Endothelial cell of umbilical vein (primary cell): ENCODE data around the gene MUC13.

Experiments used
- EZH2 ChIP-seq: IDR thresholded peaks from 2 replicates; pipeline ENCODE4 v1.6.1; 2012; ENCODE audit warnings: borderline replicate concordance, low read depth, mild to moderate bottlenecking, moderate library complexity, low read length, inconsistent platforms; ENCODE audit not compliant: severe bottlenecking
- FOS ChIP-seq: IDR thresholded peaks from 2 replicates; pipeline ENCODE4 v1.6.1; 2011; ENCODE audit warnings: mild to moderate bottlenecking, low read length, moderate library complexity, borderline replicate concordance; ENCODE audit not compliant: insufficient read depth
- GATA2 ChIP-seq: IDR thresholded peaks from 2 replicates; pipeline ENCODE4 v1.7.0; 2011; ENCODE audit warnings: low read depth, mild to moderate bottlenecking, moderate library complexity, mixed read lengths, low read length; ENCODE audit not compliant: insufficient read length, insufficient read depth
- JUN ChIP-seq: IDR thresholded peaks from 2 replicates; pipeline ENCODE4 v1.6.1; 2011; ENCODE audit warnings: borderline replicate concordance, low read depth; ENCODE audit not compliant: insufficient read length, insufficient read depth
- MYC ChIP-seq: IDR thresholded peaks from one replicate; pipeline ENCODE4 v1.6.1; 2011; ENCODE audit warnings: mild to moderate bottlenecking, low read depth, low read length
- POLR2A ChIP-seq: IDR thresholded peaks from 2 replicates; pipeline ENCODE4 v1.6.1; 2012; ENCODE audit warnings: low read depth, mild to moderate bottlenecking, control low read depth, low read length
- POLR2AphosphoS5 ChIP-seq: IDR thresholded peaks from 2 replicates; pipeline ENCODE4 v1.6.1; 2012; ENCODE audit warnings: low read depth, mild to moderate bottlenecking, control low read depth, low read length, moderate library complexity; ENCODE audit not compliant: insufficient read depth
- TF ChIP-seq, protein P1 (sequence below), 2 donors: IDR thresholded peaks; 1 replicate in 1 of 2; 2 replicates in 1 of 2; pipeline ENCODE4 v1.5.1; 2011; ENCODE audit warnings: low read length in 2 of 2, mild to moderate bottlenecking in 2 of 2, moderate library complexity in 2 of 2, control low read depth in 1 of 2, inconsistent platforms in 1 of 2, low read depth in 1 of 2; ENCODE audit not compliant: insufficient read depth in 1 of 2; ENCODE audit errors: extremely low read depth in 1 of 2
- TF ChIP-seq, protein P2 (sequence below): IDR thresholded peaks from 2 replicates; pipeline ENCODE4 v1.6.1; 2011; ENCODE audit not compliant: insufficient read depth, insufficient read length

DNA sequence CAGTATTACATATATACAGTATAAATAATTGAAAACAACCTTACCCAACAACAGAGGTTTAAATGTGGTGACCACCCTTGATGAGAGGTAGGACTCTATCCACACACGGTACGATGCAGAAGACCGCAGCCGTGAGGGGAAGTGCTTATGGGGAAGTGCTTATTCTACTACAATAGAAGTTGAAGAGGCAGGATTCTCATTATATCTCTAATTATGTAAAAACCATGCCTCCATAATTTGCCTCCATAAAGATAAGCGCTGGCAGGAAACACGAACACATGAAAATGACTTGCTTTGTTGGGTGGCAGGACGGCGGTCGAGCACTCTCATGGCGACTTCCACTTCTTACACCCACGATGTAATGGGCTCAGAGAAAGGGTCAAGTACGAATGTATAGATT is 7.2 kb upstream of the MUC13 start:
- no peak for TF ChIP-seq FOS
- TF ChIP-seq POLR2A = no peak
- TF ChIP-seq, protein P1, sequence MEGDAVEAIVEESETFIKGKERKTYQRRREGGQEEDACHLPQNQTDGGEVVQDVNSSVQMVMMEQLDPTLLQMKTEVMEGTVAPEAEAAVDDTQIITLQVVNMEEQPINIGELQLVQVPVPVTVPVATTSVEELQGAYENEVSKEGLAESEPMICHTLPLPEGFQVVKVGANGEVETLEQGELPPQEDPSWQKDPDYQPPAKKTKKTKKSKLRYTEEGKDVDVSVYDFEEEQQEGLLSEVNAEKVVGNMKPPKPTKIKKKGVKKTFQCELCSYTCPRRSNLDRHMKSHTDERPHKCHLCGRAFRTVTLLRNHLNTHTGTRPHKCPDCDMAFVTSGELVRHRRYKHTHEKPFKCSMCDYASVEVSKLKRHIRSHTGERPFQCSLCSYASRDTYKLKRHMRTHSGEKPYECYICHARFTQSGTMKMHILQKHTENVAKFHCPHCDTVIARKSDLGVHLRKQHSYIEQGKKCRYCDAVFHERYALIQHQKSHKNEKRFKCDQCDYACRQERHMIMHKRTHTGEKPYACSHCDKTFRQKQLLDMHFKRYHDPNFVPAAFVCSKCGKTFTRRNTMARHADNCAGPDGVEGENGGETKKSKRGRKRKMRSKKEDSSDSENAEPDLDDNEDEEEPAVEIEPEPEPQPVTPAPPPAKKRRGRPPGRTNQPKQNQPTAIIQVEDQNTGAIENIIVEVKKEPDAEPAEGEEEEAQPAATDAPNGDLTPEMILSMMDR (IDR thresholded peaks at IDR 0.05; ENCODE audit: extremely low read depth in 1 of 2, insufficient read depth in 1 of 2, low read depth in 1 of 2, low read length in 2 of 2) = no peak
- TF ChIP-seq EZH2 = no peak
- no peak for TF ChIP-seq JUN
- no peak for TF ChIP-seq POLR2AphosphoS5
- TF ChIP-seq, protein P2, sequence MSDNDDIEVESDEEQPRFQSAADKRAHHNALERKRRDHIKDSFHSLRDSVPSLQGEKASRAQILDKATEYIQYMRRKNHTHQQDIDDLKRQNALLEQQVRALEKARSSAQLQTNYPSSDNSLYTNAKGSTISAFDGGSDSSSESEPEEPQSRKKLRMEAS = no peak
- no peak for TF ChIP-seq MYC
- no peak for TF ChIP-seq GATA2
